Right hindlimb (tissue), 1 donor: ENCODE measurements around the gene PET117.
"Not testable (repeated sequence)": the region's sequence is repeated elsewhere in the genome, so short reads cannot be mapped to it uniquely, and the experiment has no call there.

Experiments used
- DNase-seq: peaks from one replicate; pipeline ENCODE4 v3.0.0-alpha.2; 2018

The PET117 gene

DNA sequence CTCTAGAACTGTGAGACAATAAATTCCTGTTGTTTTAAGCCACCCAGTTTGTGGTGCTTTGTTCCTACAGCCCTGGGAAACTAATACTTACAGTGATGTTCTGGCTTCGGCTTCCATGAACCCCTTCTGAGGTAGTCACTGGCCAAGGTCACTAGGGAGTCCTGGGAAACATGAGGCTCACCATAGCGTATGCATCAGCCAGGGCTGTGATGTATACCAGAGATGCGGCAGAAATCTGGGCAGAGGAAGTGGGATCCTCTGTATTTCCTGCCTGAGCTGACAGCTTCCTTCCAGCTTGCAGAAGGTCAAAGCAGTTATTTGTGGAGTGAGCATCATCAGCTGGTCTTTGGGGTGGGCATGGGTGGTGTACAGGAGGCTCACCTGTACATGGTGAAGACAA lies 27.9 kb downstream of the PET117 start:
- DNase-seq = no peak

GRCh38 chr20:18166241-18166881 lies 28.7 kb downstream of the PET117 start:
- no peak for DNase-seq

DNA sequence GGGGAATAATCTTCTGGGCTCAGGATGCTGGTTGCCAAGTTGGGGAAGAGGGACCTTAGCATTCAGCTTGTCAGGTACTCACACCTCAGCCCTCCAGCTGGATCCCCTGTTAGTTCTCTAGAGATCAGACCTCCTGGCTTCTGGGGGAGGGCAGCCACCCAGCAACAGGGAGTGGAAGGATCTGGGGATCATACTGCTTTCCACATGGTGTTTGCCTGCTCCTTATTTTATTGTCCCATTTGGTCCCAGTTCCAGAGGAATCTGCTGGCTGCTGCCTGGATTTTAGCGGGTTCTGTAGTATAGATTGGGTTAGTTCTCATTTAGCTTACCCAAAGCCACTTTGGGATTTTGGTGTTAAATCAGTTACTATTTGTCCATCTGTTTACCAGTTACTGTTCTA lies 29.3 kb downstream of the PET117 start:
- DNase-seq = no peak

- DNase-seq = no peak
Observed at GRCh38 chr20:18172379-18172778, 34.7 kb downstream of the PET117 start.

DNA sequence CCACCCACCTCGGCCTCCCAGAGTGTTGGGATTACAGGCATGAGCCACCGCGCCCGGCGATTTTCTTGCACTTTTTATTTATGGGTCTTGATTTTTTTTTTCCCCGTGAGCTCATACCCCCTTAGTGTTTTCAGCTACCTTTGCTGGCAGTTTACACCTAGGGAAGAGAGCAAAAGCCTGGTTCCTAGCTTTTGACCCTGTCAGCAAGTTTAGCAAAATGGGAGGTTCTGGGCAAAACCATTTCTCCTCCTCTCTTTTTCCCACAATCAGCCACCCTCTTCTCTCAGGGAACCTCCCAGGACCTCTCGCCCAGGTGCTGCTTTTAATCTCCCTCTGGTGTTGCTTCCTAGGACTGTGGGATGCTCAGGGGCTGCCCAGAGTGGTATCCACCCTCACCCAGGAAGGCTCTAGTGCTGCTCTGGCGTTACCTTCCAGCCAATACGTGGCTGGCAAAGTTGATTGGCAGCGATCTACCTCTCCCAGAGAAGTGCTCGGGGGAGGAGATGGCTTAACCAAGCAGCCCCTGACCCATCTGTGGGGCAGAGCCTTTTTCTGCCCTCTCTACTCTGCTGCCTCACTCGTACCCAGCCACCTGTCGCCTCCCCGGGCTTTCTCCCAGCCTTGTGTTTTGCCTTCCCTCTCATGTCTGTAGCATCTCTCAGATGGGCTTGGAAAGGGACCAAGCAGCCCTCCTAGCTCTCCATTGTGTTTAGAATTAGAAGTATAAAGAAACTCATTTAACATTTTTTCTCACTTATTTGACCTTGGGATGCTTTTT lies 37.4 kb downstream of the PET117 start:
- DNase-seq = no peak

DNA sequence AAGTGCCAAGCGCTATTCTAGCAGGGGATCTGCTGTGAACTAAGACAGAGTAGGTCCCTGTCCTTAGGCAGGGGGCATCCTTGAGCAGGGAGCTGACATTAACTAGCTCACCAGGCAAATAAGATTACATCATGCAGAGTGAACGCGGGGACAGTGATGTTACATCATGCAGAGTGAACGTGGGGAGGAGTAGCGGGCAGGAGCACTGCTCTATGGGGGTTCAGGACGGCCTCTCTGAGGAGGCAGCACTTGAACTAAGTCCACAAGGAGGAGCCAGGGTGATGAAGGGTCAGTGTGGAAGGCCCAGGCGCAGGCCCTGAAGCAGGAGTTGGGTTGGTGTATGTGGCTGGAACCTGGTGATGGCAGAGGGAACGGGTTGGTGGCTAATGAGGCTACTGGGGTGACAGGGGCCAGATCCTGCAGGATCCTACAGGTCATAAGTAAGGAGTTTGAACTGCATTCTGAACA lies 38.7 kb downstream of the PET117 start:
- no peak for DNase-seq

- not testable (repeated sequence) for DNase-seq
Observed at GRCh38 chr20:18180366-18180765, 42.7 kb downstream of the PET117 start.

- DNase-seq = no peak
Observed at GRCh38 chr20:18180815-18181214, 43.2 kb downstream of the PET117 start.

DNA sequence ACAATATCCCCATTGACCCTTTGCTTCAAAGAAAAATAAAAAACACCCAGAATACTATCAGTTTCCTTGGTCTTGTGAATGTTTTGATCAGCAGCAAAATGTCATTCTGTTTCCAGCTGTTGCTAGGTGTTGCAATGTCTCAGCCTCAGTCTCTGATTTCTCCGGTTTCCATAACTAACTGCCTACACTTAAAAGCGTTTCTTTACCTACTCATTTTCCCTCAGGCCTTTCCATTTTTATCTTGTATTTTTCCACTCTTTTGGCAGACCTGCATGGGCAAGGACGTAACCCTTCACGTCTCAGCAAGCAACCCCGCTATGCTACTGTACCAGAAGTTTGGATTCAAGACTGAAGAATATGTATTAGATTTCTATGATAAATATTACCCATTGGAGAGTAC lies 49.4 kb downstream of the PET117 start:
- no peak for DNase-seq

DNA sequence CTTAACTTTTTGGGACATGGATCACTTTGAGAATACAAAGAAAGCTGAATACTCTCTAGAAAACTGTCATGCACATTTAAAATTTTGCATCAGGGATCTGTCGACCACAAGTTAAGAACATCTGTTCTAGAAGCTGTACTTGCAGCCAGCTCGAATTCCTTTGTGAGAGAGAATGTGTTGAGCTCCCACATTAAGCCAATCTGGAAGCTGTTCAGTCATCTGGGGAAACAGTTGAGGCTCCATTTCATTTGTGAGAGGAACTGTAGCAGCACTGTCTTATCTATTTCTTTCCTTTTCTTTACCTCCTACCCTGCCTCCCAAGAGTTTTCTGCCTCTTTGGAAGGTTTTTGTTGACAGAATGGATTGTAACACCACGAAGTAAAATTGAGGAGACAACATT lies 50.8 kb downstream of the PET117 start:
- DNase-seq = peak; percentile 35

GRCh38 chr20:18190338-18191233 lies 52.9 kb downstream of the PET117 start:
- no peak for DNase-seq

- no peak for DNase-seq
Observed at GRCh38 chr20:18191306-18191705, 53.6 kb downstream of the PET117 start.
